Esophagus squamous epithelium (tissue), 5 donors: ENCODE data around the gene DEFB127. TPM values are rescaled to one million over a fixed set of nuclear protein-coding genes. Genes with fewer than 3 reads are reported as not detected.
"Not testable (repeated sequence)": the region's sequence is repeated elsewhere in the genome, so short reads cannot be mapped to it uniquely, and the experiment has no call there.

Experiments
- DNase-seq: peaks from one replicate; lab custom pipeline; 2025; lab: John Stamatoyannopoulos, UW
- H3K27ac ChIP-seq, 4 donors: fragments of 200-600 bp; sonication (generic); one replicate each; pipeline ENCODE4 v1.5.1; 2016 to 2019; ENCODE audit warnings: mild to moderate bottlenecking in 1 of 4
- H3K27me3 ChIP-seq, 4 donors: fragments of 200-600 bp; sonication (generic); 1 replicate in 3 of 4; 2 replicates in 1 of 4; pipeline versions ENCODE4 v1.5.1 to v1.6.0; 2017 to 2021; ENCODE audit warnings: antibody characterized with exemption in 1 of 4
- H3K36me3 ChIP-seq, 3 donors: fragments of 200-600 bp; sonication (generic); one replicate each; pipeline ENCODE4 v1.5.1; 2016 to 2019
- H3K4me1 ChIP-seq, 3 donors: fragments of 200-600 bp; sonication (generic); one replicate each; pipeline ENCODE4 v1.5.1; 2017 to 2019
- H3K4me3 ChIP-seq, 4 donors: fragments of 200-600 bp; sonication (generic); 1 replicate in 3 of 4; 2 replicates in 1 of 4; pipeline ENCODE4 v1.5.1; 2016 to 2019; ENCODE audit warnings: mild to moderate bottlenecking in 2 of 4, moderate library complexity in 1 of 4
- H3K9me3 ChIP-seq, 3 donors: fragments of 200-600 bp; sonication (generic); one replicate each; pipeline ENCODE4 v1.5.1; 2016 to 2019
- POLR2A ChIP-seq, 4 donors: fragments of 450-650 bp; IDR thresholded peaks; one replicate each; pipeline ENCODE4 v1.6.1; 2017; ENCODE audit warnings: antibody characterized with exemption in 4 of 4, mild to moderate bottlenecking in 4 of 4, moderate library complexity in 3 of 4
- WGBS, 2 donors: methylation state at CpG; one replicate each; pipeline ENCODE4 v1.1.5; 2018; 5-methylcytosine and 5-hydroxymethylcytosine counted together
- intact Hi-C: fragments of 100-400 bp; cut with DNase I; formaldehyde crosslinking; loops from one replicate; pipeline ENCODE4 v1.15.0; 2022
- total RNA-seq, 4 donors: library from RNA; depleted of rRNA; stranded (reverse); fragments of >200 nt; gene quantifications; one replicate each; pipeline ENCODE4 v1.1.0, GENCODE V29; 2016
- TF ChIP-seq, protein P1 (sequence below), 6 experiments: fragments of 450-650 bp in 4 of 6; fragments of 200-600 bp in 2 of 6; sonication (generic) in 2 of 6; IDR thresholded peaks; one replicate each; pipeline ENCODE4 v1.5.1; 2016 to 2019; ENCODE audit warnings: antibody characterized with exemption in 6 of 6, mild to moderate bottlenecking in 4 of 6, moderate library complexity in 4 of 6
- donor health status: DM: yes; HTN: yes; CAD: no.

DEFB127 gene
- total RNA-seq, 4 donors from 2014 or later: not detected

DNA sequence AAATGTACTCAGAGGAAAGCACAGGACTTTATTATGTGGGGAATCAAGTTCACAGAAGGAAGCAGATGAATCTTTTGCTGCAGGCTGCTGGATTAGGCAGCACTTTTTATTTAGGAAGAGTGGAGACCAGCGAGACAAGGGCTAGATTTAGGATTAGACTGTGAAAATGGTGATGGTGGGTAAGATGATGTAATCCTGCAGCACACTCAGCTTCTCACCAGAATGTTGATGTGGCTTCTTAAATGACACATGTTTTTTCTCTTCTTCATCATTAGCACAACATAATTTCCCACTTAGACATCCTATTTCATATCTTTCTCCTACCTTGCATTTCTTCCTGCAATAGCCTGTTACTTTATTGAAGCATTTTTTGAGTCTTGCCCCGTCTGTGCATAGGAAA, 30.5 kb downstream of the DEFB127 start:
- H3K36me3 ChIP-seq: no peaks in the 10 kb centered on the region
- H3K9me3 ChIP-seq: no peaks in the 10 kb centered on the region
- WGBS, 2 donors: 48 to 50% methylated on average over 2 of the region's 2 CpGs
- H3K27ac ChIP-seq: no peak overlapping the region
- intact Hi-C loops: no loop called here
- no peak for TF ChIP-seq POLR2A (IDR thresholded peaks at IDR 0.05)
- TF ChIP-seq, protein P1, sequence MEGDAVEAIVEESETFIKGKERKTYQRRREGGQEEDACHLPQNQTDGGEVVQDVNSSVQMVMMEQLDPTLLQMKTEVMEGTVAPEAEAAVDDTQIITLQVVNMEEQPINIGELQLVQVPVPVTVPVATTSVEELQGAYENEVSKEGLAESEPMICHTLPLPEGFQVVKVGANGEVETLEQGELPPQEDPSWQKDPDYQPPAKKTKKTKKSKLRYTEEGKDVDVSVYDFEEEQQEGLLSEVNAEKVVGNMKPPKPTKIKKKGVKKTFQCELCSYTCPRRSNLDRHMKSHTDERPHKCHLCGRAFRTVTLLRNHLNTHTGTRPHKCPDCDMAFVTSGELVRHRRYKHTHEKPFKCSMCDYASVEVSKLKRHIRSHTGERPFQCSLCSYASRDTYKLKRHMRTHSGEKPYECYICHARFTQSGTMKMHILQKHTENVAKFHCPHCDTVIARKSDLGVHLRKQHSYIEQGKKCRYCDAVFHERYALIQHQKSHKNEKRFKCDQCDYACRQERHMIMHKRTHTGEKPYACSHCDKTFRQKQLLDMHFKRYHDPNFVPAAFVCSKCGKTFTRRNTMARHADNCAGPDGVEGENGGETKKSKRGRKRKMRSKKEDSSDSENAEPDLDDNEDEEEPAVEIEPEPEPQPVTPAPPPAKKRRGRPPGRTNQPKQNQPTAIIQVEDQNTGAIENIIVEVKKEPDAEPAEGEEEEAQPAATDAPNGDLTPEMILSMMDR (IDR thresholded peaks at IDR 0.05): no peak
- no peaks in the 10 kb centered on the region for H3K4me1 ChIP-seq
- DNase-seq: no peak
- peaks cover 0 to 10% (median 0%) of the 10 kb centered on the region in 4 donors for H3K27me3 ChIP-seq
- H3K4me3 ChIP-seq: no peak overlapping the region

DNA sequence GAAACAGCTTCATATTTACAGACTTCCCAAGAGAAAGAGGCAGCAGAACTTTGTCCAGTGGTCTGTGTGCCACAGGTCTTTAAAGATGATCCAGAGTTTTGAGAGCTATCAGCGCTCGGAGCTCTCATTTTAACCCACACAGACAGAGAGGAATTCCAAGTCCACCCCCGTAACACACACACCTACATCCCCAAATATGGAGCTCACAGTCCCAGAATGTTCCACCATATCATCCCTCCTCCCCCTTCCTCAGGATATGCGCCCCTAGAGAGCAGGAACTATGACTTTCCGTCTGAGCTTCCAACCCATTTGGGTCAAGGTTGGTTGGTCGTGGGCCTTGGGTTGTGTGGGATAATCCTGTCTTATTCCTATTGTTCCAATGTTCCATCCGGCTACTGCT, 32.4 kb downstream of the DEFB127 start, which contains the start of gene DEFB128:
Gene DEFB128 (minus strand): TSS at position 101 of the 400 bp plus-strand sequence. CDS start 88 bp downstream, at position 13.
- no peak for TF ChIP-seq POLR2A (IDR thresholded peaks at IDR 0.05)
- TF ChIP-seq, protein P1 (IDR thresholded peaks at IDR 0.05): no peak
- intact Hi-C loops: no loop called here
- 51 to 55% methylated on average over 7 of the region's 7 CpGs for WGBS, 2 donors
- no peak within 1 kb of the TSS for H3K27ac ChIP-seq
- no peak for DNase-seq
- no peaks in the 10 kb centered on the region for H3K9me3 ChIP-seq
- H3K27me3 ChIP-seq: peaks cover 0 to 21% (median 0%) of the 10 kb centered on the region in 4 donors
- no peaks in the 10 kb centered on the region for H3K36me3 ChIP-seq
- H3K4me3 ChIP-seq: no peak within 1 kb of the TSS
- H3K4me1 ChIP-seq: no peaks in the 10 kb centered on the region

DNA sequence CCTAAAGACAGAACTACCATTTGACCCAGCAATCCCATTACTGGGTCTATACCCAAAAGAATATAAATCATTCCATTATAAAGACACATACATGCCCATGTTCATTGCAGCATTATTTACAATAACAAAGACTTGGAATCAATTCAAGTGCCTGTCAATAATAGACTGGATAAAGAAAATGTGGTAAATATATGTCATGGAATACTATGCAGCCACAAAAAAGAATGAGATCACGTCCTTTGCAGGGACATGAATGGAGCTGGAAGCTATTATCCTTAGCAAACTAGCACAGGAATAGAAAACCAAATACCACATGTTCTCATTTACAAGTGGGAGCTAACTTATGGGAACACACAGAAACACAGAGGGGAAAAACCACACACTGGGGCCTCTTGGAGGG, 41.0 kb downstream of the DEFB127 start:
- WGBS, 2 donors: 75 to 81% methylated on average over 1 of the region's 1 CpG
- Histone ChIP-seq H3K27me3 (peaks cover 0 to 13% (median 0%) of the 10 kb centered on the region in 4 donors), H3K36me3 (no peaks in the 10 kb centered on the region), H3K4me3 (no peak overlapping the region), H3K9me3 (no peaks in the 10 kb centered on the region), H3K27ac (no peak overlapping the region), H3K4me1 (no peaks in the 10 kb centered on the region)
- intact Hi-C loops: no loop called here
- no peak for TF ChIP-seq POLR2A (IDR thresholded peaks at IDR 0.05)
- TF ChIP-seq, protein P1 (IDR thresholded peaks at IDR 0.05): no peak
- no peak for DNase-seq

DNA sequence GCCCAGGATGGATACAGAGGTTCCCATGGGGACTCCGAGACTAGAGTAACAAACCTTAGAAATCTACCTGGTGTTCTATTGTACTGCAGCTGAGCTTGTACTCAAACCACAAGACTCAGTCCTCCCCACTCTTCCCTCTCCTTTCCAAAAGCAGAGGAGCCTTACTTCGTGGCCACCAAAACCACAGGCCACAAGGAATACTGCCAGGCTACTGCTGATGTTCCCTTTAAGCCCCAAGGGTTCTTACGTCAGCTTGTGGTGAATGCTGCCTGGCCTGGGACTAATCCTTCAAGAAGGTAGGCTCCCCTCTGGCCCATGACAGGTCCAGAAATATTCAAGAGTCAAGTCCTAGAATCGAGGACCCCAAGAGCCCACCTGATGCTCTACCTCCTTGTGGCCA, 42.7 kb downstream of the DEFB127 start:
- TF ChIP-seq, protein P1 (IDR thresholded peaks at IDR 0.05): no peak
- no peak for TF ChIP-seq POLR2A (IDR thresholded peaks at IDR 0.05)
- peaks cover 0 to 16% (median 0%) of the 10 kb centered on the region in 4 donors for H3K27me3 ChIP-seq
- 56 to 66% methylated on average over 3 to 4 of the region's 4 CpGs for WGBS, 2 donors
- H3K9me3 ChIP-seq: no peaks in the 10 kb centered on the region
- no peak for DNase-seq
- H3K36me3 ChIP-seq: no peaks in the 10 kb centered on the region
- no peaks in the 10 kb centered on the region for H3K4me1 ChIP-seq
- no peak overlapping the region for H3K4me3 ChIP-seq
- intact Hi-C loops: no loop called here
- no peak overlapping the region for H3K27ac ChIP-seq

DNA sequence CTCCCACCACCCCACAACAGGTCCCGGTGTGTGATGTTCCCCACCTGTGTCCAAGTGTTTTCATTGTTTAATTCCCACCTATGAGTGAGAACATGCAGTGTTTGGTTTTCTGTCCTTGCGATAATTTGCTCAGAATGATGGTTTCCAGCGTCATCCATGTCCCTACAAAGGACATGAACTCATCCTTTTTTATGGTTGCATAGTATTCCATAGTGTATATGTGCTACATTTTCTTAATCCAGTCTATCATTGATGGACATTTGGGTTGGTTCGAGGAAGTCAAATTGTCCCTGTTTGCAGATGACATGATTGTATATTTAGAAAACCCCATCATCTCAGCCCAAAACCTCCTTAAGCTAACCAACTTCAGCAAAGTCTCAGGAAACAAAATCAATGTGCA, 46.4 kb downstream of the DEFB127 start:
- H3K27ac ChIP-seq, H3K4me3 ChIP-seq, H3K9me3 ChIP-seq, intact Hi-C loops, H3K36me3 ChIP-seq, DNase-seq, H3K4me1 ChIP-seq: not testable (repeated sequence)
- WGBS, 2 donors: 70 to 80% methylated on average over 4 of the region's 4 CpGs
- H3K27me3 ChIP-seq: peaks cover 0 to 18% (median 0%) of the 10 kb centered on the region in 4 donors

Other genes with a start within 250 kb of the DEFB127 start
- gene DEFB125, start 69.8 kb upstream of the DEFB127 start, total RNA-seq: not detected
- not detected for gene DEFB126, start 14.9 kb upstream of the DEFB127 start, total RNA-seq
- gene DEFB128, start 32.3 kb downstream of the DEFB127 start, total RNA-seq: not detected
- gene DEFB129, start 69.8 kb downstream of the DEFB127 start, total RNA-seq: not detected
- not detected for gene DEFB132, start 100.3 kb downstream of the DEFB127 start, total RNA-seq
- 1 to 10 TPM in 2 of 4 donors, under 1 TPM in 2; 0.19 to 1.1 (median 0.89) TPM for gene C20orf96, start 133.3 kb downstream of the DEFB127 start, total RNA-seq
- gene ZCCHC3, start 140.1 kb downstream of the DEFB127 start, total RNA-seq: 10 to 100 TPM in 1 of 4 donors, 1 to 10 TPM in 3; 6.8 to 14.1 (median 9.2) TPM
- gene SOX12, start 168.1 kb downstream of the DEFB127 start, total RNA-seq: 1 to 10 TPM; 2.1 to 3.8 (median 3.3) TPM
- gene NRSN2, start 189.7 kb downstream of the DEFB127 start, total RNA-seq: 10 to 100 TPM in 1 of 4 donors, 1 to 10 TPM in 3; 3.7 to 13.8 (median 7.2) TPM
- gene TRIB3, start 223.3 kb downstream of the DEFB127 start, total RNA-seq: 10 to 100 TPM in 3 of 4 donors, 1 to 10 TPM in 1; 6.5 to 22.0 (median 11.9) TPM